HG02970 (cell line): ENCODE results near the gene ZNF597.

ENCODE experiments used
- ATAC-seq: cut with Tn5 transposase; IDR thresholded peaks from one replicate; pipeline ENCODE4 v1.9.1; 2021; ENCODE audit warnings: mild to moderate bottlenecking, moderate library complexity, moderate number of reproducible peaks; ENCODE audit not compliant: unreplicated experiment, low FRiP score

The ZNF597 gene

GRCh38 chr16:3458278-3458851 lies 15.1 kb upstream of the ZNF597 start:
- no peak for ATAC-seq

- peak; percentile 81 for ATAC-seq
Observed at GRCh38 chr16:3457434-3458252, 14.3 kb upstream of the ZNF597 start.

- no peak for ATAC-seq
Observed at GRCh38 chr16:3454631-3455147, 11.4 kb upstream of the ZNF597 start.

DNA sequence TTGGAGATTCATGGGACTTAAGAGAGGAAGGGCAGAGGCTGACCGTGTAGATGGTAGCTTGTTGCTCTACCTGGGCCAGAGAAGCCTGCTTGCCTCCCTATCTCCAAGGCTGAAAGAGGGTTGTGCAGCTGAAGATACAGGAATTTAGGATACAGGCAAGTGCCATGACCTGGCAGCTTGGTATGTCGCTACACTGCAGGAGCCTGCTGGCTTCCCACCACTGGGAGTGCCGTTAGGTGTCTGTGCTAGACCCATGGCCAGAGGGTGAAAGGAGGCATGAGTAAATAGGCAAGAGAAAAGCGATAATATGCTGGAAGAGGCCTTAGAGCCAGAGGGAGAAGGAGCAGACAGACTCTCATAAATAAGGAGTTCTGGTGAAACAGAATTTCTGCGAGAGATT lies 10.8 kb upstream of the ZNF597 start:
- ATAC-seq, result no peak

GRCh38 chr16:3444032-3444388 lies 706 bp upstream of the ZNF597 start:
- ATAC-seq, result no peak

GRCh38 chr16:3439637-3440036 lies 3.7 kb downstream of the ZNF597 start:
- ATAC-seq, result no peak

DNA sequence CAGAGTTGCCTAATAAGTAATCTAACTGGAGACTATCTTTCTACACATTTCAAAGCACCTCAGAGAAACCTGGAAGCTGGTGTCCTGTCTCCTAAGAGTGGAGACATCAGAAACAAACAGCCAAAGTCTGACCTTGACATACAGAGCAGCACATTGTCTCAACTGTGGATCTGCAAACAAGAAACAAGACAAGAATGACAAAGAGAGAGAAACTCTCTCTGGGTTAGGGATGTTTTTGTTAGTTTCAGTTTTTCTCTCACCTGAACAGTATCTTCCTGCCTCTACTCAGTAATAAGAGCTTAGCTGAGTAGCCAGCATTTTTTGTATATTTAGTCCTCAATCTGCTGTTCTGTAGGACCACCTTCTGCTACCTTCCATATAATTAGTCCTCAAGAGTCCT lies 8.9 kb downstream of the ZNF597 start:
- ATAC-seq, result no peak

GRCh38 chr16:3431779-3432219 lies 11.5 kb downstream of the ZNF597 start:
- no peak for ATAC-seq

GRCh38 chr16:3413730-3414379 lies 29.4 kb downstream of the ZNF597 start:
- no peak for ATAC-seq

- ATAC-seq, result no peak
Observed at GRCh38 chr16:3408561-3409197, 34.6 kb downstream of the ZNF597 start.

- no peak for ATAC-seq
Observed at GRCh38 chr16:3401719-3402397, 41.4 kb downstream of the ZNF597 start.

- peak; percentile 99 for ATAC-seq
Observed at GRCh38 chr16:3400779-3401688, 42.3 kb downstream of the ZNF597 start, which contains the start of the genes ZNF174 and ZSCAN32. TSS of gene ZNF174 (plus strand) at chr16:3401215. CDS start at chr16:3402005, 790 bp downstream. TSS of gene ZSCAN32 (minus strand) at chr16:3401004. CDS start at chr16:3397557, 3,447 bp downstream.

- ATAC-seq, result peak; percentile 34
Observed at GRCh38 chr16:3400446-3400778, 42.9 kb downstream of the ZNF597 start.

DNA sequence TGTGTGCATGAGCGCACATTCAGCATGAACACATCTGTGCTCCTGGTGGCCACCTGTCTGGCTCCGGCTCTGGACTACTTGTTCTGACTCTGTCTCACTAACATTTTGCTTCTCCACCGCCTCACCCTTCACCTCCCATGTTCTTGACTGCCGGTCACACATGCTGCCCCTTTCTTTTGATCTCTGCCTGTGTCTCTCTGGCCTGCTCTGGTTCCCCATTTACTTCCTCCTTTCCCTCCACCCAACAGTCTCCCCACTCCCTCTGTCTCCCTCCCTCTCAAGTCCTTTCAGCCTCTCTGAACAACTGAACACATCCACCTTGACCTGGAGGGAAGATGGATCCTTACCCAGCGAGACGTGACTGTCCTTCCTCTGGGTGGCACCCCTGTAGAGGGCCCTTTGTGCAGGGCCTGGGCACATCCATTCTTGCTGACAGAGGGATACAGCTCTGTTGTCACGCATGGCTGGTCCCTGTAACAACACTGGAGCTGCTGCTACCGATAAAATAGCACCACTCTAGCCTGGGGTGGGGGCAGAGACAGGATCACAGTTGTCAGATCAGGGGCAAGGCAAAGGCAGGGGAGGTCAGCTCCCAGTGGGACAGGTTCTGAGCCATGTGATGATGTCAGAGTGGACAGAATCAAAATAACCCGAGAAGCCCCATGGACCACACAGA lies 53.5 kb downstream of the ZNF597 start:
- no peak for ATAC-seq

- ATAC-seq, result no peak
Observed at GRCh38 chr16:3388325-3388724, 55.0 kb downstream of the ZNF597 start.

DNA sequence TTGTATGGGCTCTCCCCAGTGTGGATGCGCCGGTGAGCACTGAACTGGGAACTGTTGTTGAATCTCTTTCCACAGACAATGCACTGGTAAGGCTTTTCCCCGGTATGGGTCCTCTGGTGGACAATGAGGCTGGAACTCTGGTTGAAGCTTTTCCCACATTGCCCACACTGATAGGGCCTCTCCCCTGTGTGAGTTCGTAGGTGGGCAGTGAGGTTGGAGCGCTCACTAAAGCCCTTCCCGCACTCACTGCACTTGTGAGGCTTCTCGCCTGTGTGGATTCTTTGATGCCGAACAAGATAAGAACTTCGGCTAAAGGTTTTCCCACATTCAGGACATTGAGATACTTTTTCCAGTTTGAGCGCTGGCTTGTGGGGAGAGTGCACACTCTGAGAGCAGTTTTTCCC lies 60.3 kb downstream of the ZNF597 start:
- no peak for ATAC-seq
